Measurements from ENCODE around the gene AP5S1. TPM values are rescaled to one million over a fixed set of nuclear protein-coding genes. Genes with fewer than 3 reads are reported as not detected.
A peak's percentile ranks its signal among the peaks of the same experiment; 100 is the strongest.
"Not testable (repeated sequence)": the region's sequence is repeated elsewhere in the genome, so short reads cannot be mapped to it uniquely, and the experiment has no call there.

The AP5S1 gene
- polyA plus RNA-seq, 3 donors: 8.1 to 9.3 (median 8.4) TPM

DNA sequence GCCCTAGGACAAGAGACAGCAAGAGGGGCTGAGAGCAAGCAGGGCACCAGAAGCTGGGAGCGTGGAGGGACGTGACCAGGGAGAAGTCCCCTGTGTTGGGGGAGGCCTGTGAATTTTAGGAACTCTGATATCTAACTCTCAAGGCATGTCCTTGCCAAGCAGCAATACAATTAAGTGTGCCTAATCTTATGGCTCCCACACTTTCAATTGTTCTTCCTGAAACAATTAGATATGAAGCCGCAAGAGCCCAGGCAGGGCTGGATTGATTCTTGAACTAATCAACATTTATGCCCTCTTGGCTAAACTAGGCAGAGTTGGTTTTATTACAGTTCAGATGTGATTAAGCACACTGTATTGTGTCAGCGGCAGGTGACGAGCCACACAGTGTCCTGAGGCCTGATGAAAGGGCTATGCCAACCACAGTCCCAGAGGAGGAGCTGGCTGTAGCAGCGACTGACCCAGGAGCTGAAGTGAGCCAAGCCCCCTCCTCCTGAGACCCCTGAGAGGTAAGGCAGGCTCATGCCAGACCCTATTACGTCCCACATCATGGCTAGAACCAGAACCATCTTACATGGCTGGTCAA lies 22.1 kb downstream of the AP5S1 start:
- no peak for DNase-seq (ENCODE audit: low read depth in 3 of 3, low spot score in 2 of 3)

DNA sequence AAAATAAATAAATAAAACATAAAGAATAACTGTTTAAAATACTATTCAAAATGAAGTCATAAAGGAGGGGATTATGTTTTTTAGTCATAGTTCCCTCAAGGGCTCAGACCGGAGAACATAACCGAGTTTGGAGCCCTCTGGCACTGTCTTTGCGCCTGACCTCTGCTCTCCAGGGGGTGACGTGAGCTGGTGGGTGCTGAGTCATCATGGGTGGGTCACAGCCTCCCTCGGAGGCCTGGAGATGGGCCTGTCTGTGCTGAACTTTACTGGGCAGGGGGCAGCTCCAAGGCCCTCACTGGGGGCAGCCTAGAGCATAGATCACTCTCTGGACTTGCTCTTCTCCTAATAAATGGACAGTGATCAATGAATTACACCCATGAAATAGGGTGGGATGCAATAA lies 23.1 kb downstream of the AP5S1 start:
- DNase-seq (ENCODE audit: low read depth in 3 of 3, low spot score in 2 of 3): no peak

DNA sequence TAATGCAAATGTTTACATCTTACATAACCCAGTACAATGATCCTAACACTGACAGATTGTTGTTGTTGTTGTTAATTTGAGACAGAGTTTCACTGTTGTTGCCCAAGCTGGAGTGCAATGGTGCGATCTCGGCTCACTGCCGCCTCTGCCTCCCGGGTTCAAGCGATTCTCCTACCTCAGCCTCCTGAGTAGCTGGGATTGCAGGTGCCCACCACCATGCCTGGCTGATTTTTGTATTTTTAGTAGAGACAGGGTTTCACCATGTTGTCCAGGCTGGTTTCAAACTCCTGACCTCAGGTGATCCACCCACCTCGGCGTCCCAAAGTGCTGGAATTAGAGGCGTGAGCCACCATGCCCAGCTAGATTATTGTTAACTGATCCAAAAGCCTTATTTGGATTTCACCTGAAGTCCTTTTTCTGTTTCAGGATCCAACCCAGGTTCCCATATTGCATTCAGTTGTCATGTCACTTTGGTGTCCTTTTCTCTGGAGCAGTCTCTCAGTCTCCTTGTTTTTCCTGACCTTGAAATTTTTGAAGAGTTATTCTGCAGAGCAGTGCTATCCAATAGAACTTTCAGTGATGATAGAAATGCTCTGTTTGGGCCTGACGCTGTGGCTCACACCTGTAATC lies 23.8 kb downstream of the AP5S1 start:
- not testable (repeated sequence) for DNase-seq (ENCODE audit: low read depth in 3 of 3, low spot score in 2 of 3)

DNA sequence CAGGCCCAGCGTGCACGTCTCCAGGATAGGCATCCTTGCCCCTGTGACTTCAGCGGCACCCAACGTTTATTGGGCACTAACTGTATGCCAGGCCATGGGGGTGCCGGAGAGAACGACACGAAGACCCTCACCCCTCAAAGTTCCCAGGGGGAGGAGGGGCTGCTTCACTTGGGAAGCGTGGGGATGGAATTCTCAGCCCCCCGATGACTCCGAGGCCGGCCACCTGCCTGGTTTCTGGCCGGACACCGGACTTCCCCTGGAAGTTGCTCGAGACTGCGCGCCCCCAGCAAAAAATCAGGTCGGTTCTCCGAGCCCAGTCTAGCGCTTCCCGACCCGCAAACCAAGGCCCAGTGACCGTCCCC lies 26.0 kb downstream of the AP5S1 start:
- peak in 2 of 3 donors; percentile 21 to 25 for DNase-seq (ENCODE audit: low read depth in 3 of 3, low spot score in 2 of 3)

DNA sequence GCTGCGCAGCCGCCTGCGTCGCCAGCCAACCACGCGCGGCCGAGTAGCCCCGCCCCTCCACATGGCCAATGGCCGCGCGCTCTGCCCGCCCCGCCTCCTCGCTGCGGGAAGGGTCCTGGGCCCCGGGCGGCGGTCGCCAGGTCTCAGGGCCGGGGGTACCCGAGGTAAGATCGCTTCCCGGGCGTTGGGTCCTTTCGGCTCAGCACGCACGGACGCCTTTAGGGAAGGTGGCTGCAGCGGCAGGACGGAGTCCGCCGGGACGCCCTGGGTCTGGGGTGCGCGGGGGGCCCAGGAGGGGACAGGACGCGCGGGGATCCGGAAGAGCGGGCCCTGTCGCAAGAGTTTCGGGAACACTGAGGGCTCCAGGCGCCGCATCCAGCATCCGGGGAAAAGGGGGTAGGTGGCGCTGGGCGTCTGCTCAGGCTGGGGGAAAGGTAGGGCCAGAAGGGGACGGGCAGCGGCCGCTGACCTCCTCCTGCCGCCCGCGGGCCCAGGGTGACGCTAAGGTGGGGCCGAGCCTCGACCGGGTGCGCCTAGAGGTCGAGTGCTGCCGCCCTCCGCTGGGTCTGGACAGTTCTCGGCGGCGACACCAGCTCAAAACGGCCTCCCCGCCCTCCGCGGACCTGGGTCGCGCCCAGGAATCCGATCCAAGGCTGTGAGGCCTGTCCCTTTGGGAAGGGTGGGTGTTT lies 26.5 kb downstream of the AP5S1 start, which contains the start of gene MAVS:
MAVS (plus strand) TSS at position 95 of the 689 bp plus-strand sequence. CDS start 7,791 bp downstream, outside the sequence.
- DNase-seq (ENCODE audit: low read depth in 3 of 3, low spot score in 2 of 3): peak in 2 of 3 donors; percentile 71 to 74

DNA sequence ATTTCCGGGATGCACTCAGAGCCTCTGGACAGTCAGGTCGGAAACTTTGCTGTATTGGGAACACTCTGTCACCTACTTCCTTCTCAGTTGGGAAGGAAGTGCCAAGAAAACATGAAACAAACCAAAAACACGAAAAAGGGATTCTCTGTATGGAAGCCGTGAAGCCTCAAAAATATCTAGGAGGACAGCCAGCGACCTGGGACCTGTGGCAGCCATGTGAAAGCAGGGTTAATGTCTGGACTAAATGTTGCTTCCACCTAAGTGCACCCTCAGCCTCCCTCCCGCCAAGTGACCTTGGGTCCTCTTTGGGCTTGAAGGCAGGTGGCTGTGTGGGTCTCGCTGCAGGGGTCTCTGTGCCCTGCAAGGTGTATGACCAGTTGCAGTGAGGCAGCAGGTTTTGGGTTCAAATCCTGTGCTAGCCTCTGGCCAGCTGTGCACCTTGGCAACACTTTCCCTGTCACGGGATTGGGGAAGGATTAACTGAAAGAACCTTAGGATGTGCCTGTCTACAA lies 27.1 kb downstream of the AP5S1 start:
- DNase-seq (ENCODE audit: low read depth in 3 of 3, low spot score in 2 of 3): peak in 1 of 3 donors; percentile 7

DNA sequence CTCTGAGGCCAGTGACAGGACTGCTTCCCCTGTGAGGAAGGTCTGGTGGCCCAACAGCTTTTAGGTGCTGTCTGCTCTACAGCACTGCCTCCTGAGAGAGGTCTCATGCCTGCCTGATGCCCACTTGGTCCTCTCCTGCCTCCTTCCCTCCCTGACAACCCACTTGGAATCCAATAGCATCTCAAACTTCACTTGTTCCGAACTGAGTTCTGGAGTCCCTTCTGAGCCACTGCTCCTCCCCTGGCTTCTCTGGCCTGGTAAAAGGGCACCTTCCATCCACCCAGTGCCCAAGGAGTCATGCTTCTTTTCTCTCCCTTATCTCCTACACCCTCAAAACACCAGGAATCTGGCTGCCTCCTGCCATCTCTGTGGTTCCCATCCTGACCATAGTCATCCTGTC lies 28.2 kb downstream of the AP5S1 start:
- no peak for DNase-seq (ENCODE audit: low read depth in 3 of 3, low spot score in 2 of 3)

DNA sequence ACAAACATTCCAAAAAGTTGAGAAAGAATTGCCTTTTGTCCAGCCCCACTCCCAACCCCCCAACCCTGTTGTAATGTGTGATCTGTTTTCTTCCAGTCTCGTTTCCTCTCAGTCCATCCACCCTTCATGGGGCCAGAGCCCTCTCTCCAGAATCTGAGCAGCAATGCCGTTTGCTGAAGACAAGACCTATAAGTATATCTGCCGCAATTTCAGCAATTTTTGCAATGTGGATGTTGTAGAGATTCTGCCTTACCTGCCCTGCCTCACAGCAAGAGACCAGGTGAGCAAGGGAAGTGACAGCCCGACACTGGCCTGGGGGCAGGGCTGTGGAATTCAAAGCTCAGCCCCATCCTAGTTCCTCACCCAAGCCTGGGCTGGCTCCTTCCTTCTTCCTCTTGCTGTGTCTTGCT lies 34.1 kb downstream of the AP5S1 start:
- no peak for DNase-seq (ENCODE audit: low read depth in 3 of 3, low spot score in 2 of 3)

DNA sequence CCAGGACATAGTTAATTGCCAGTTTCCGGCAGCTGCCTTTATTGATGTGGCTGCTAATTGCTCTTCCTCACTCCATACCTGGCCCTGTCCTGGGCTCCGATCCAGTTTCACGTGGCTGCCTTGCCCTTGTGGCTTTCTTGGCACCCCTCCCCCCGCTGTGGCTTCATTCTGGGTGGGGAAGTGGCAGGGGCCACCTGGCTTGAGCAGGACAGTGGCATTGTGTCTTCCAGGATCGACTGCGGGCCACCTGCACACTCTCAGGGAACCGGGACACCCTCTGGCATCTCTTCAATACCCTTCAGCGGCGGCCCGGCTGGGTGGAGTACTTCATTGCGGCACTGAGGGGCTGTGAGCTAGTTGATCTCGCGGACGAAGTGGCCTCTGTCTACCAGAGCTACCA lies 37.1 kb downstream of the AP5S1 start:
- no peak for DNase-seq (ENCODE audit: low read depth in 3 of 3, low spot score in 2 of 3)

DNA sequence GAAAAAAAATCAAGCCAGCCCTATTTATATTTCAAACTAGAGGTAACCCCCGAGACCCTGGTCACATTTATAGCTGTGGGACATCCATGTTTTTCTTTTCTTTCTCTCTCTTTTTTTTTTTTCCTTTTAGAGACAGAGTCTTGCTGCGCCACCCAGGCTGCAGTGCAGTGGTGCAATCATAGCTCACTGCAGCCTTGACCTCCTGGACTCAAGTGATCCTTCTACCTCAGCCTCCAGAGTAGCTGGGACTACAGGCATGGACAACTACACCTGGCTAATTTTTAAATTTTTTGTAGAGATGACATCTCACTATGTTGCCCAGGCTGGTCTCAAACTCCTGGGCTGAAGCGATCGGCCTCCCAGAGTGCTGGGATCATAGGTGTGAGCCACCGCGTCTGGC lies 38.3 kb downstream of the AP5S1 start:
- no peak for DNase-seq (ENCODE audit: low read depth in 3 of 3, low spot score in 2 of 3)

DNA sequence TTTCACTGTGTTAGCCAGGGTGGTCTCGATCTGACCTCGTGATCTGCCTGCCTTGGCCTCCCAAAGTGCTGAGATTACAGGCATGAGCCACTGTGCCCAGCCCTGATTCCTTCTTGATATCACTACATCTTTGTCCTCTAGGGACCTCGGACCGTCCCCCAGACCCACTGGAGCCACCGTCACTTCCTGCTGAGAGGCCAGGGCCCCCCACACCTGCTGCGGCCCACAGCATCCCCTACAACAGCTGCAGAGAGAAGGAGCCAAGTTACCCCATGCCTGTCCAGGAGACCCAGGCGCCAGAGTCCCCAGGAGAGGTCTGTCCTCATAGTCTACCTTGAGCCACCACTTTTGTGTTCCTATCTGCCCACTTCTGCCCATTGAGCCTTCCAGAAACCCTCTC lies 40.8 kb downstream of the AP5S1 start:
- no peak for DNase-seq (ENCODE audit: low read depth in 3 of 3, low spot score in 2 of 3)

DNA sequence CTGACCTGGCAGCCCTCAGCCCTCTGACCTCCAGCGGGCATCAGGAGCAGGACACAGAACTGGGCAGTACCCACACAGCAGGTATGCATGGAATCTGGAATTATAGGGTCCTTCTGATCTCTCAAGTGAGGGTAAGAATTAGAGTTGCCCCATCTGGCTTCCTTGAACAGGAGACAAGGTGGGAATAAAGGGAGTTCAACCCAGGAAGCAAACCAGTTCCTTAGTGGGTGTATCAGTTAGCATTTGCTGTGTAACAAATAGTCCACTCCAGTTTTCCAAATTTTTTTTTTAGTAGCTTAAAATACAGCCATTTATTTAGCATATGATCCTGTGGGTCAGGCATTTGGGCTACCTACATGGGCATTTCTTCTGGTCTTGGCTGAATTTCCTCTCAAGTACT lies 42.0 kb downstream of the AP5S1 start:
- DNase-seq (ENCODE audit: low read depth in 3 of 3, low spot score in 2 of 3): no peak

DNA sequence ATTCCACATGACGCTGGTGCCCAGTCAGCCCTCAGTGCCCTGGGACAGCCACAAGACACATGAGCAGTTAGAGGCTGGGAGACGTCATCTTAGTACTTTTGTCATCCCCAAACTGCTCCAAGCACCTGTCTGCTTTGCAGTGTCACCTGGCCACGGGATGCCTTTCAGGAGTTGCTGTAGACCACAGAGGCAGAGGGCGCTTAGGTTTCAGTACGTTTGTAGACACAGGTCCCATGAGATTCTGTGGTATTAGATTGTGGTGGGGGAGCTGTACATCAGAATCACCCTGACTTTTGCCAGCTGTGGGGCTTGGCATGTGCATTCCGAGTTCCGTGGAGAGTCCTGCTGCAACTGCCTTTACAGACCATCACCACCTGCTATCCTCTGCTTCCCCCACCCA lies 43.0 kb downstream of the AP5S1 start:
- no peak for DNase-seq (ENCODE audit: low read depth in 3 of 3, low spot score in 2 of 3)

DNA sequence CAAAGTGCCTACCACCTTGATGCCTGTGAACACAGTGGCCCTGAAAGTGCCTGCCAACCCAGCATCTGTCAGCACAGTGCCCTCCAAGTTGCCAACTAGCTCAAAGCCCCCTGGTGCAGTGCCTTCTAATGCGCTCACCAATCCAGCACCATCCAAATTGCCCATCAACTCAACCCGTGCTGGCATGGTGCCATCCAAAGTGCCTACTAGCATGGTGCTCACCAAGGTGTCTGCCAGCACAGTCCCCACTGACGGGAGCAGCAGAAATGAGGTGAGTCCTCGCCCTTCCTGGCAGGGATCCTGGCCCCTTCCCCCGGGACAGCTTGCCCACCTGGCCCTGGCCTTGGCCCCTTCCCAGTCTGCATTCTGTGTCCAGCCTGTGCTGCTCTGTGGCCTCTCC lies 44.2 kb downstream of the AP5S1 start:
- no peak for DNase-seq (ENCODE audit: low read depth in 3 of 3, low spot score in 2 of 3)

DNA sequence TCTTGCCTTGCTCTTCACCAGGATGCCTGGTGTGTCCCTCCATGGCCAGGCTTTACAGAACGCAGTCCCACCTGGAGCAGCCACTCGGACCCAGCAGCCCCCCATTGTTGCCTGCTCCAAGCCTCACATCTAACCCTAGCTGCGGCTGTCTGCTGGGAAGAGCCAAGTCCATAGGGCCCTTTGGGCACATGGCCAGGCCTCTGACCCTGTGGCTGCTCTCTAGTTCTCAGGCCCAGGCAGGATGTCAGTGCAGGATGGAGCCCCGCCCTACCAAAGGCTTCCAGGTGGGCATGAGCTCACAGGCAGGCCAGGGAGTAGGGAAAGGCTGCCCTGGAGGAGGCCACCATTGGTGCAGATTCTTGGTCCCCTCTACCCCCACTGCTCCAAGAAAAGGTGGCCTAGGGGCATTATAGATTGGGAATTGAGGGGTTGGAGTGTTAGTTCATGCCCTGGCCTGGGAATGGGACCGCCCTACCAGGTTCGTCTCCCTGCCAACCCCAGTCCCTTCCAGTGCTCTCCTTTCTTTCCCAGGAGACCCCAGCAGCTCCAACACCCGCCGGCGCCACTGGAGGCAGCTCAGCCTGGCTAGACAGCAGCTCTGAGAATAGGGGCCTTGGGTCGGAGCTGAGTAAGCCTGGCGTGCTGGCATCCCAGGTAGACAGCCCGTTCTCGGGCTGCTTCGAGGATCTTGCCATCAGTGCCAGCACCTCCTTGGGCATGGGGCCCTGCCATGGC lies 45.0 kb downstream of the AP5S1 start:
- DNase-seq (ENCODE audit: low read depth in 3 of 3, low spot score in 2 of 3): no peak

DNA sequence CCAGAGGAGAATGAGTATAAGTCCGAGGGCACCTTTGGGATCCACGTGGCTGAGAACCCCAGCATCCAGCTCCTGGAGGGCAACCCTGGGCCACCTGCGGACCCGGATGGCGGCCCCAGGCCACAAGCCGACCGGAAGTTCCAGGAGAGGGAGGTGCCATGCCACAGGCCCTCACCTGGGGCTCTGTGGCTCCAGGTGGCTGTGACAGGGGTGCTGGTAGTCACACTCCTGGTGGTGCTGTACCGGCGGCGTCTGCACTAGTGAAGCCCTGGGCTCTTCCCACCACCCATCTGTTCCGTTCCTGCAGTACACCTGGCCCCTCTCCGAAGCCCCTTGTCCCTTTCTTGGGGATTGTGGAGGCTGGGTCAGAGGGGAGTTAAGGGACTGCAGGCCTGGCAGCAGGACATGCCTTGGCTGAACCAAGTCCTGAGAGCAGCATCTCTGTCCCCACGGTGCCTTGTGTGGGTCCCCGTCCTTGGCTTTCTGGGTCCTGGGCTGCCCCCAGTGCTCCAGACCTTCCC lies 45.6 kb downstream of the AP5S1 start:
- no peak for DNase-seq (ENCODE audit: low read depth in 3 of 3, low spot score in 2 of 3)

DNA sequence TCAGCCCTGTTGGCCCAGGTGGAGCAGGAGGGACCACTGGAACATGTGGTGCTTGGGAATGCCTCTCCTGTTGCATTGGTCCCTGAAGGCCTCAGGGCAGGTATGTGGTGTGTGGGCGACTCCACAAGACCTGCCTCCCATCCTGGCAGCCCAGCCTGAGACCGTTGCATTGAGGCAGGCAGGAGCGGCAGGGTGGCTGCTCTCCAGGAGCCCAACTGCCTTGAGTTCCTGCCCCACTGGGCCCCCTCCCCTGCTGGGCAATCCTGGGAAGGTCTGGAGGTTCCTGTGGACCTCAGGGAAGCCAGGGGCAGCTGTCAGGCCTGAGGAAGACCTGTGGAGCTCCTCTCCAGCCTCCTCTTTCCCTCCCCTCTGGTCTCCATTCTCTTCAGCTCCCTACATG lies 46.1 kb downstream of the AP5S1 start:
- DNase-seq (ENCODE audit: low read depth in 3 of 3, low spot score in 2 of 3): no peak

DNA sequence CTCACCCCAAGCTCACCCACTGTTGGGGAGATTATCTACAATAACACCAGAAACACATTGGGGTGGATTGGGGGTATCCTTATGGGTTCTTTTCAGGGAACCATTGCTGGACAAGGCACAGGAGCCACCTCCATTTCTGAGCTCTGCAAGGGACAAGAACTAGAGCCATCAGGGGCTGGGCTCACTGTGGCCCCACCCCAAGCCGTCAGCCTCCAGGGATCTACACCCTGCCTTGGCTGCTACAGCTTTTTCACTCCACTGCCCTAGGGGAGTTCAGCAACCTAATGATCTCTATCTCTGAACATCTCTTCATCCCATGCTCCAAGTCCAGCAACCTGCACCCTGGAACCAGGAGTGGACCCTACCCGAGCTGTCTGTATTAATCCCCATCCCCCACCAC lies 47.5 kb downstream of the AP5S1 start:
- no peak for DNase-seq (ENCODE audit: low read depth in 3 of 3, low spot score in 2 of 3)

DNA sequence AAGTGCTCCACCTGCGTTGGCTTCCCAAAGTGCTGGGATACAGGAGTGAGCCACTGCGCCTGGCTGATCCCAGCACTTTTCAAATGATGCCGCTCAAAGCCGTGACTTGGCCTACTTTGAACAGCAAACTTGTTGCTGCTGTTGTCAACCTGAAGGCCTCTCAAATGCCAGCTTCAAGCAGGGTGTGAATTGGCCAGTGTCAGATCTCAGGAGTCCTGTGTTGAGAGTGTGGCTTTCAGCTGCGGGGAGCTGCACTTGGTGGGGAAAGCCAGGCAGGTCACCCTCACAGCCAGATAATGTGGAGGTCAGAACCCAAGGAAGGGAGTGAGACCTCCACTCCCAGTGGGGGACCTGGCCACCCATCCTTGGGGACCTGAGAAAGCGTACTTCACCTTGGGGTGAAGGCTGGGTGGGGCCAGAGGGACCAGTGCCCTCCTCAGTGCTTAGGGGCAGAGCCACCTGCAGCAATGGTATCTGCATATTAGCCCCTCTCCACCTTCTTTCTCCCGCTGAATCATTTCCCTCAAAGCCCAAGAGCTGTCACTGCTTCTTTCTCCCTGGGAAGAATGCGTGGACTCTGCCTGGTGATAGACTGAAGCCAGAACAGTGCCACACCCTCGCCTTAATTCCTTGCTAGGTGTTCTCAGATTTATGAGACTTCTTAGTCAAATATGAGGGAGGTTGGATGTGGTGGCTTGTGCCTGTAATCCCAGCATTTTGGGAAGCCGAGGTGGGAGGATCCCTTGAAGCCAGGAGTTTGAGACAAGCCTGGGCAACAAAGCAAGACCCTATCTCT lies 49.7 kb downstream of the AP5S1 start:
- DNase-seq (ENCODE audit: low read depth in 3 of 3, low spot score in 2 of 3): no peak

DNA sequence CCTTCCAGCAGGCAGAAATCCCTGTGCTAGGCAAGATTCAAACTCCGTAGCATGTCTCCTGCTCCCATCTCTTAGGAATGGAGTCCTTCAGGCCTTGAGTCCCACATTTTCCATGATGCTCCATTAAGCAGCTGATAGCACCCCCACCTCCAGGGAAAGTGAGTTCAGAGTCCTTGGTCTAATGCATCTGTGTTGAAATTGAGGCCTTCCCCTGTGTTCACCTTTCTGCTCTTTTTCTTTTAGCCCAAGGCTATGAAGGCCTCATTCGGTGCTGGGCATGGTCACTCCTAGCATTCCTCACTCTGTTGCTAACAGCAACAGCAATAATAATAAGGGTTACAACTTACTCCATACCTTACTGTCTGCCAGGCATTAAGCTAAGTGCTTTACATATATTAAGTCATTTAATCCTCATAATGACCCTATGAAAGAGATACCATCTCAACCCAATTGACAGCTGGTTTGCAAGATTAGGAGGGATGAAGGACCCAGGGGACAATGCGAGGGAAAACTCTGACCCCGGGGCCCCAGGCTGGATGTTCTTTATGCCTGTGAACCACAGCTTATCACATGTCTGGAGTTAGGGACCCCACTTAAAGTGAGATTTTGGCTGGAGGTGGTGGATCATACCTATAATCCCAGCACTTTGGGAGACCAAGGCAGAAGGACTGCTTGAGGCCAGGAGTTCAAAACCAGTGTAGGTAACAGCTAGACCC lies 51.4 kb downstream of the AP5S1 start:
- no peak for DNase-seq (ENCODE audit: low read depth in 3 of 3, low spot score in 2 of 3)

Measured in right renal cortex interstitium (tissue), 3 donors.